ENCODE results near the gene ATG5.

Gene ATG5

DNA sequence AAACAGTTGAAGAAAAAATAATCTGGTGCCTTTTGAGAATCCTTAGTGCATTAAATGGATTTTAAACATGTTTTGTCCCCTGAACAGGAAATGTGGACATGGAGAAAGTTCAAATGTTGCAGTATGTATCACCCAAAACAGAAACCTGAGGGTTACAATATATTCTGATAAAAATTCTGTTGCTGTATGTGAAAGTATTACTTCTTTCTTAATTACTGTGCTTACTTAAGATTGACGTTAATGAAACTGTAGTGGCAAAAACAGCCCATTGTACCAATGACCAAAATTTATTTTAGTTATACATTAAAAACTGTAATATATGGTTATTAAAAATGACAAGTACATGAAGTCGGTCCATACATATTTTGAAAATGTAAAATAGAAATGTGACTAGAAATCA lies 138.8 kb downstream of the ATG5 start:
- DNase-seq = no peak
- intact Hi-C loops (cut with DNase I) = no loop called here

GRCh38 chr6:106186172-106186571 lies 139.4 kb downstream of the ATG5 start:
- DNase-seq = no peak
- intact Hi-C loops (cut with DNase I) = no loop called here

DNA sequence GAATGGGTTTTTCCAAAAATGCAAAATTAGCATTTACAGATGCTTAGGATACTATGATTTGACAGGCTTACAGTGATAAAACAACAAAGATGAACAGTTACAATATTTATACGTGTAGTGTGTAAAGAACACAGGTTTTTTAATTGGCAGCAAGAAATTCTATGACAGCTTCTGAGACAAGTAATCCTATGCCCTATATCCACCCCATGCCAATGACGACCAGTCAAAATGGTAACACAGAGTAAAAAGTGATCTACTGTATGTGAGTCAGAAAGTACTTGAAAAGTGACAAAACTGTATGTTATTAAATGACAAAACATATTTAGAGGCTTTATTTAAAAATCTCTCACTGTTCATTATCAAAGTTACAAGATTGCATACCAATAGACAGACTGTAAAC lies 139.9 kb downstream of the ATG5 start:
- intact Hi-C loops (cut with DNase I) = no loop called here

GRCh38 chr6:106184629-106185028 lies 140.9 kb downstream of the ATG5 start:
- DNase-seq = no peak
- intact Hi-C loops (cut with DNase I) = no loop called here

More for the DNA sequence above, 139.9 kb downstream of the ATG5 start:
- no peak for DNase-seq

DNA sequence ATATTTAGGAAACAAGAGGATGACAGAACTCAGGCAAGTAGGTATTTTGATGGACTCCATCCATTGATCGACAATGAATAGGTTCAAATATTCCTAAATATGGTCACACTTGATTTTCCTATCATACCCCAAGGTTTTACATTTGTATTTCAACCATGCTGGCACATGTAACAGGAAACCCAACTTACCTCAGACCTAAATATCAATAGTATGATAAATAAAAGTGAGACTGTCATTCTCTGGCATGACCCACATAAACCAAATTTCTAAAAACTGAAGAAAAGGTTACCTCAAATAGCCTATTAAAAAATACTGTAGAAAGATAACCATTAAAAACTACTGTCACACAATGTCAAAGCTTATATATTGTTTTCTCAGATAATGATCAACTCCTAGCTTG lies 142.1 kb downstream of the ATG5 start:
- intact Hi-C loops (cut with DNase I) = no loop called here

DNA sequence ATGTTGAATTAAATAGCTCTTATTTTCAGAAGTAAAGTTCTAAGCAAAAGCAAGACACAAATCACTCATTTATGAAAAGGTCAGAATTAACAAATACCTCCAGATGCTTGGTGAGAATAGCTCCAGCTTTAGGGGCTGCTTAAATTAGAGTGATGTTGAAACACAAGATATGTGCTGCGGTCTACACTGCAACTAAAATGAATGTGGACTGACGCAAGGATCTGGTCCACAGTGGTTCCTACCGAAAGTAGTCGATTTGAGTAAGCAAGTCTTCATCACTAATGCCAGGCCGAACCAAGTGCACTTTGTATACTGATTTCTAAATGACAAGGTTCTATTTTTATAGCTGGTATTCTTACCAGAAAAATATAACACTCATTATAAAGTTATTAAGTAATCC lies 143.1 kb downstream of the ATG5 start:
- intact Hi-C loops (cut with DNase I) = no loop called here
- DNase-seq = no peak

More for the DNA sequence above, 142.1 kb downstream of the ATG5 start:
- no peak for DNase-seq

DNA sequence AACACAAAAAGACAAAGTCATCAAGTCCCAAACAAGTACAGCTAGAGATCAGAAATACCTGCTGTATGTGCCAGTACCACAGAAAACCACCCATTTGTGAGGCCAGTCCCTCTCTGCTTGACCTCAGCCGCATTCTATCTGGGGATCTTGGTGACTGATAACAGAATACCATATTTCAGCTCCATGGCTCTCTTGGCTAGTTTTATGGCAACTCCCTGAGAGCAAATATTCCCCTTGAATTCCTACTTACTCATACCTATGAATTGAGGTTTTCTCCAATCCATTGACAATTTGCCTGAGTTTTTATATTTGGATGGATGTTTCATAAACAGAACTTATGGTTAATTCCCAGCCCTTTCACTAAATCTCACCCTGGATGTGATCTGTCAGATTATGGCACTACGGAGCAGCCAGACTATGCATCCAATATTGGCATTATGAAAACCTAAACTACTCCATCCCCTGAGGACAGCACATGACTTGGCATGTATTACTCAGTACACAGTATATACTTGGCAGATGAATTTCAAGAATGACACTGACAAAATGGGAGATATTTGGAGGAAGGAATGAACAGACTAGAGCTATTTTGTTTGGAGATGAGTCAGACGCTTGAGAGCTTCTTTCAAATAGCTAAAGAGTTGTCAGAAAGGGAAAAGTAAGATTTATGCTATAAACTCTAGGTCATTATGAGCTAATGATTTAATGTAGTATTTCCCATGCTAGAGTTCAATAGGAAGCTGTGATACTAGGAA lies 143.7 kb downstream of the ATG5 start:
- intact Hi-C loops (cut with DNase I) = no loop called here
- no peak for DNase-seq

GRCh38 chr6:106180208-106180607 lies 145.4 kb downstream of the ATG5 start:
- intact Hi-C loops (cut with DNase I) = no loop called here
- no peak for DNase-seq

GRCh38 chr6:106178900-106179299 lies 146.7 kb downstream of the ATG5 start:
- DNase-seq = no peak
- intact Hi-C loops (cut with DNase I) = no loop called here

DNA sequence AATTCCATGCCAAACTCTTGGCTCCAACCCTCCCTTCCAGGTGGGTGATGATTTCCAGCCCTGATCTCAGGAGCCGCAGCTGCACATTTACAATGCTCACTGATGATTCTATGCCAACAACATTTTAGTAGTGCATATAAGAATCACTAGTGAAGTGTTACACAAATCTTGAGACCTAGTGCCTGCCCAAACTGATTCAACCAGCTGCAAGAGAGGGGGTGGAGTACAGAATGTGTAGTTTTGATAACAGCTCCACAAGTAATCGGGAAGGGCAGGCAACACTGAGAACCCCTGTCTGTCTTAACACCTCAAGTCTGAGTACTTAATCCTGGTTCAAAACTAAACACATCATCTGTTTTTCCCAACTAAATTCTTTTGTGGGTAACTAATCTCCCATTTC lies 147.8 kb downstream of the ATG5 start:
- intact Hi-C loops (cut with DNase I) = no loop called here
- DNase-seq = no peak

DNA sequence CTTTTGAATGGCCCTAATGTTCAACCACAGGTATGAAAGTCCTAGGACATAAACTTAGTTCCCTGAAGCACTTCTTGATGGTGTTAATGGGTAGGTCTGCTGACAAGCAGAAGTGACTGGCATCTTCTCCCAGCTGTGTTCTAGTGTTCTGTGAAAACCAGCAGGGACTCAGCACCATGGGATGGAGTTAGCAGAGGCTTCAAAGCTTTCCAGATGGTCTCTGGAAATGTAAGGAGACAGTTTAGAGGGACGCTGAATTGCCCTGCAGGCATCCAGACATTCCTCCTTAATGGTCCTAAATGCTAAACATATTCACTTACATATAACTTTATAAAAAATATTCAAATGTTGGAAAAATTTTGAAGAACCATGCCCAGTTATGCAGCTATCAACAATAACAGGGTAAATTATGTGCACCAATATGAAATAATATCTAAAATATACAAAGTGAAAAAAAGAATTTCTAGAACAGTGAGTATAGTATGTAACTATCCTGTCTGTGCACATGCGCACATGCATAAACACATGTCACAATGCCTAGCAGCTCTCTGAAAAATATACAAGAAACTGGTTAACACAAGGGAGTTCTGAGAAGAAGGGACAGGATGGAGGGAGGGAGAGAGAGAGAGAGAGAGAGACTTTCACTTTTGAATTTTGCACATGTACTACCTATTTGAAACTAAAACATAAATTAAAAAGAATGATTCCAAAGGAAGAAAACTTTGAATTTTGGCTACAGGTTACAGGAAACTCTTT lies 152.3 kb downstream of the ATG5 start:
- no peak for DNase-seq
- intact Hi-C loops (cut with DNase I) = no loop called here

DNA sequence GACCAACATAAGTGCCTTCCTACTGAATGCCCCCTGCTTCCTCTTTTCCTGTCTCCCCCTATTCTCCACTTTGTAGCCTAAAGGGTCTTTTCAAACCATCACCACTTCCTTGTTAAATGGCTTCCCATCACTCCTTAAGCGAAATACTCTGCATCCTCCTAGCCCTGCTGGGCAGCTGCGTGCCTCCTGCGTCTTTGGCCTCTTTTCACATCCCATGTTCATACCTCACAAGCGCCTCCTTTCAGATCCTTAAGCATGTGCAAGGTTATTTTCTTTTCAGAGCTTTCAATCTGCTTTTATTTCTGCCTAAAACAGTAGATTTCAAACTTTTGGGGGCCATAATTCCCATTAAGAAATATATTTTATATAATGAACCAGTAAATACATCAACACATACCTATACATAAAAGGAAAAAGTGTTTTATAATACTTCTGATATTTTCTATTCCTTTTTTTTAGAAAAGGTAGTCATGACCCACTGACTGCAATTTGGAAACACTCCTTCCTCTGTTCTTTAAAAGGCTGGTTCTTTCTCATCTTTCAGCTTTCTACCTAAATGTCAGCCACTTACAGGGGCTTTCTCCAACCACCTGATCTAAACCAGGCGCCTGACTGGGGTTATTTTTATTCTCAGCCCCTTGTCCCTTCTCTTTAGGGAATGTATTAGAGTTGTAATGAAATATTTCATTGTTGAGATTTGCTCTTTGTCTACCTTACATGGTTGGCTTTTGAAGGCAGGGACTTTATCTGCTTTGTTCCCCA lies 155.3 kb downstream of the ATG5 start:
- intact Hi-C loops (cut with DNase I) = no loop called here

GRCh38 chr6:106169517-106169916 lies 156.0 kb downstream of the ATG5 start:
- no peak for DNase-seq
- intact Hi-C loops (cut with DNase I) = no loop called here

More for the DNA sequence above, 155.3 kb downstream of the ATG5 start:
- DNase-seq = no peak

- DNase-seq = peak in 1 of 10 donors; percentile 83
- intact Hi-C loops (cut with DNase I) = no loop called here
These were observed 157.3 kb downstream of the ATG5 start for GRCh38 chr6:106168097-106168888.

DNA sequence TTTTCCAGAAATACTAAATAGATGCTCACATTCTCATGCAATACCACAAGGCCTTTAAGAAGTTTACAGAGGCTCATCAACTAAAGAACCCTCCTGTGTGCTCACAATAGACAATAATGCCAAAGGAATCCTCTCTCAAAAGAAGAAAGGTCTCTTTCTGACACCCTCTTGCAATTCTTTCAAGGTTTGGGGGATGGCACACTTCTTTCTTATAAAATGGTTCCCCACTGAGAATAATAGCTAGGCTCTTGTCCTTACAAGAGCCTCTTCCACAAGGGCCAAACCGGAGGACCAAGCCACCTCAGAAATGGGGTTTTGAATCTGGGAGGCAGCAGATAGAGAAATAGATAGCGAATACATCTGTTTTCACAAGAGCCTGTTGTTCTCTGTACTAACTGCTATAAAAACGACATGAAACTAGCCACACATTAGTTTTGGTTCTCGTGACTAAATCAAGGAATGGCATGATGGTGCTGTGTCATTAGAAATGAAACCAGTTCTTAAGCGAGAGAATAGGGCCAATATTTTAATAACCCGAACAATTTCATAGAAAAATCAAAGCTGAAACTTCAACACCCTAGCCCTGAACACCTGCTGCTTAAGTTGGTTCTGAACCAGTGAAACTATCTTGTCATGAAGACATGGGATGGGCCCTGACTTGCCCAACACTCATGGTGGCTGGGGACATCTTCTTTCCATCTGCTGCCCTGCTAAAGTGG lies 158.3 kb downstream of the ATG5 start:
- DNase-seq = no peak
- intact Hi-C loops (cut with DNase I) = no loop called here

DNA sequence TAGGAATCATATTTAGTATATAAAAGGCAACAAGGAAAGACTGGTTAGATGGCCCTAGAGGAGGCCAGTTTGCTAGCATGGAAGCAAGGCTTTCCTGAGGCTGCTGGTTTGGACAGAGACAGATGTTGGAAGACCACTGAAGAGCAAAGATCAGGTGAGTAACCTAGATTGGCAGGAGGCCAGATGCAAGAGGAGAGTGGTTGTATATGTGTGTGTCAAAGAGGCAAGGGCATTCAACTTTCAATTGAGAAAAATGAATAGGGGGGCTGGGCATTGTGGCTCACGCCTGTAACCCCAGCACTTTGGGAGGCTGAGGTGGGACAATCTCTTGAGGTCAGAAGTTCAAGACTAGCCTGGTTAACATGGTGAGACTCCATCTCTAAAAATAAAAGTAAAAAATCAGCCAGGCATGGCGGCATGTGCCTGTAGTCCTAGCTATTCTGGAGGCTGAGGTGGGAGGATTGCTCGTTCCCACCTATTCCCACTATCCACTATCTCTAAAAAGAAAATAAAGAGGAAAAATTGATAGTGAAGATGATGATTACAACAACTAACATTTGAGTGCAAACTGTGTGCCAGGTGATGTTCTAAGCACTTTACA lies 159.6 kb downstream of the ATG5 start:
- intact Hi-C loops (cut with DNase I) = no loop called here
- DNase-seq = no peak

DNA sequence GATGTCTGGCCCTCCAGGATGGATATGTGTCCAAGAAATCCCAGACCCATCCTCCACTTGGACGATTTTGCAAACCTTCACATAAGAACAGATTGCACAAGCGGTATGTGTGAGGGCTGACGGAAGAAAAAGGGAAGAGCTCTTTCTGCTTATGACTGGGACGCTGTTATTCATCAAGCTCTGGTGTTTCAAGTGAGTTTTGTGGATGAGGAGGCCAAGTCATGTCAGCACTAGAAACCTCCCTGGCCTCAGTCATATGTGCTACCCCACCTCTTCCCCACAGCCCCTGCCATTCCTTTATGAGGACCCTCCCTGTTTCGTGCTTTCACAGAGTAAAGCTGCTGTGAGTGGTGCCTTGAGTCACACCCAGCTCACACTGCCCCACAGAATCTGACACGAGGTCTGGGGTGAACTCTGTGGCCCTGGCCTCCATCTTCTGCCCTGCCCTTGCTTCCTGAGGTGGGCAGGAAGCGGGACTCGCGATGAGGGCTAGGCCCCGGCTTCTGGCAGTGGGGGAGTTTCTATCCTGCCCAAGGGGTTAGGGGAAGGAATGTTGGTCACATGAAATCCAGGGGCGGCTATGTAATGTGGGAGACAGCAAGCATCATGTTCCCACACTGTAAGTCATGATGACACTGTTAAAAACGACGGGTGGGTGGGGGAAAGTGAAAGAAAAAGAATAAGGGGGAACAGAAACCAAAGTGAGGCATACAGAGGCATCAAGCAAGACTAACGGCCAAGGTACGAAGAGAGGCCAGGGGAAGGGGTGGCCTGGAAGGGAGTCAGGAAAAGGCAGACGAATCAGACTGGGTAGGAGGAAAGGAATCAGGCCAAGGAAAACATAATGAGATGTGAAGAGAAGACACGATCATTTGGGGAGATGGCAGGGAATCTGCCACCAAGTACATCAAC lies 161.3 kb downstream of the ATG5 start:
- intact Hi-C loops (cut with DNase I) = no loop called here
- DNase-seq = peak in 2 of 10 donors; percentile 10 to 77

GRCh38 chr6:106163446-106163965 lies 162.1 kb downstream of the ATG5 start:
- peak in 3 of 10 donors; percentile 10 to 83 (median 27) for DNase-seq
- intact Hi-C loops (cut with DNase I) = no loop called here
